Stimulated activated CD8-positive, alpha-beta memory T cell treated with anti-CD3 and anti-CD28 coated beads, Interleukin-7, amount 100 ng/mL, for 48 hours (primary cell): ENCODE measurements around the gene ARHGAP23.
"Not testable (repeated sequence)": the region's sequence is repeated elsewhere in the genome, so short reads cannot be mapped to it uniquely, and the experiment has no call there.

ENCODE experiments used
- DNase-seq, 2 donors: peaks; one replicate each; pipeline ENCODE4 v3.0.0-alpha.2; 2020; ENCODE audit warnings: low read depth in 1 of 2; ENCODE audit errors: extremely low read depth in 1 of 2

The ARHGAP23 gene

DNA sequence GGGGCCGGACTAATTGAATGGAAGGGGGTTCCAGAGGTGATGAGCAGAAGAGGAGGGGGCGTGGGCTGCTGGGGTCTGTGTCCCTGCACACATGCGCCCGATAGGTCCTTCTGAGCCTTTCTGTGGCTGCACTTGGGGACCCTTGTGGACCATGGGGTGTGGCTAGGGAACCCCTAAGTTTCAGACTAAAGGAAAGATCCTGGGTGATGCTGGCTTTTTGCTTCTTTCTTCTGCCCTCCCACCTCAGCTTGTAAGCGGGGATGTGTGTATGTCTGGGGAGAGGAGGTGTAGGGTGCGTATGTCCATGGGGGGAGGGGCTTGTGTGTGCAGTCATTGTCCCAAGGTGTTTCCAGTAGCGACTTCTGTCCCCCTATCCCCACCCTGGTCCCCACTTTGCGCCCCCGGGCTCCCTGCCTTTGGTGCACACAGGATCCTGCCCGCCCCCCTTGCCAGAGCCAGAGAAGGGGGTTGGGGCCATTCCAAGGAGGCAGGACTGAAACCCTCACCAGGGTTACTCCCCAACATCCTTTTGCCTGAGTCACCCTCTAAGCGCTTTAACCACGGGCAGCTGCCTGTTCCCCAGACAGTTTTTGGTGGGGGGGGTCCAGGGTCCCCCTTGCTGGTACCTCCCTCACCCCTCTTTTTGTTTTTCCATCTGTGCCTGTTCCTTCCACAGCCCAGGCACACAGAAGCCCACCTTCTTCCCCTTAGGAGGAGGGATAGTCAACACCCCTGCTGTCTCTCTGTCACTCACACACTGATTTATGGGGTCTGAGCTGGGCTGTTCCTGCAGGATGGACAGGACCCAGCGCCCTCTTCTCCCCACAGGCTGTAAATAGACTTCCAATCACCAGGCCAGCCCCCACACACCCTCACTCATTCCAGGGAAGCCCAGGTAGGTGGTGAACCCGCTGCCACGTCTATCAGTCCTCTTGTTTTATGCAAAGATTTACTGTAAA lies 83.2 kb downstream of the ARHGAP23 start:
- no peak for DNase-seq

DNA sequence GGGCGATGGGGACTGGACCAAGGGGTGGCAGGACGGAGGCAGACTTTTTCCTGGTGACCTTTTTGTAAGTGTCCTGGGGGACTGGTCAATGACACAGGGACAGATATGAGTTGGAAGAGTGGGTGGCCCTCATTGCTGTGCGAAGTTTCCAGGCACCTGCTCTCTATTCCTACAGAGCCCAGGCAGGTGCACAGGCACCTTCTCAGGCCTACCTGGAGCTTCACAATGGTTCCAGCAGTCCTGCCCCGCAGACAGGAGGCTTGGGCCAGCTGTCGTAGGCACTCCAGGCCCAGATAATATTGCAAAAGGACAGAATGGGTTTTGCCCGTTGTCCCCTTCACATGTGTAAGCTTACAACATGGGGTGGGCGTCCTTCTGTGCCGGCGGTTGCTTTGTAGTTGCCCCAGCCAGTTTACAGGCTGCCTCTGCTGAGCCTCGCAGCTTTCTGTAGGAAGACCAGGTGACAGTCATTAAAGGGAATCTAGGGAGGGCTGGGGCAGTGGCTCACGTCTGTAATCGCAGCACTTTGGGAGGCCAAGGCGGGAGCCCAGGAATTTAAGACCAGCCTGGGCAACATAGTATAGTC lies 84.3 kb downstream of the ARHGAP23 start:
- DNase-seq, result no peak

DNA sequence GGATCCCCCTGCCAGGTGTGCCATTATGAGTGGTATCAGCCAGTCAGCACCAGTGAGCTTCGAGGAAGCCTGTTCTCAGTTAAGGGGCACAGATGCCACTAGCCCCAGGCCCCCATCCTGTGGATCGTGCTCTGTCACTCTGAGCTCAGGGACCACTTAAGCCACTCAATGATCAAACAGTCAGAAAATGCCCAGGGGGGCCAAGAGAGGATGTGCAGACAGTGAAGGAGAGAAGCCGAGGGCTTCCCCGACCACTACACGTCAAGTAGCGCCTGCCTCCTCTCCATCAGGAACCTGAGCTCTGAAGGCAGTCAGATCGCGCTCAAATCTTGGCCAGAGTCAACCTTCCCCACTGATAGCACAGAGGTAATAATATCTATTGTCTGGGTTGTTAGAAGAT lies 98.3 kb downstream of the ARHGAP23 start:
- not testable (repeated sequence) for DNase-seq

- DNase-seq, result not testable (repeated sequence)
These were observed 99.9 kb downstream of the ARHGAP23 start for GRCh38 chr17:38528141-38528540.

- not testable (repeated sequence) for DNase-seq
These were observed 102.6 kb downstream of the ARHGAP23 start for GRCh38 chr17:38530856-38531255.

DNA sequence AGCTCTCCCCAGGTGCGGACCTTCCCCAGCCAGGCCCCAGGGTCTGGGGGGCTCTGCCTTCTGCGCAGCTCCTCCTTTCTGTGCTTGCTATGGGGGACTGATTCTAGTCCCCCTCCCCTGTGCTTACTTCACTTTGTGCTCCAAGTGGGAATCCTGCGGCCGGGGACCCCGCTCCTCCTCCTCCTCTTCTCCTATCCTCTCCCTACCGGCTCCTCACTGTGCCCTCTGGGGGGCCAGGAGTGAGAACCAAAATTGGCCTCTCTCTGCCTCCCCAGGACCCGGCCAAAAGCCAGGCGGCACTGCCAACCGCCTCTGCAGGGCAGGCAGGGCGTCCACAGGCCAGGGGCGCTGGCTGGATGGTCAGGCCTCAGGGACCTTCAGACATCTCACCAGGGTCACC lies 103.5 kb downstream of the ARHGAP23 start:
- DNase-seq, result not testable (repeated sequence)

- DNase-seq, result no peak
These were observed 104.2 kb downstream of the ARHGAP23 start for GRCh38 chr17:38532451-38532850.

- DNase-seq, result no peak
These were observed 105.0 kb downstream of the ARHGAP23 start for GRCh38 chr17:38533241-38533640.

GRCh38 chr17:38533866-38534497 lies 105.7 kb downstream of the ARHGAP23 start:
- no peak for DNase-seq

DNA sequence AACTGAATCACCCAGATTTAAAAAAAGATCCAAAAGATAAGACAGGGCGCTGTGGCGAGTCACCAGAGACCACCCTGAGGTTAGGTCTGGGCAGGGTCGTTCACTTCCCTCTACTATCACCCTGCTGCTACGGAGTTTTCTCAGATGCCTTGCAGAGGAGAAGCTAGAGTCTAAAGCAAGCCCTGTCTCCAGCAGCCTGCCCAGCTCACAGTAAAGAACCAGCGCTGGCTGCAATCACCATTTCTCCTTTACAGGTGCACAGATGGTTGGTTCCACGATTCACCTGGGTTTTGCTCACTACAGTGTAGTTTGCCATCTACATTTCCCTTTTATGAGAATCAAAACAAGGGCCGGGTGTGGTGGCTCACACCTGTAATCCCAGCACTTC lies 106.2 kb downstream of the ARHGAP23 start:
- DNase-seq, result no peak

GRCh38 chr17:38535886-38536285 lies 107.6 kb downstream of the ARHGAP23 start:
- DNase-seq, result no peak

DNA sequence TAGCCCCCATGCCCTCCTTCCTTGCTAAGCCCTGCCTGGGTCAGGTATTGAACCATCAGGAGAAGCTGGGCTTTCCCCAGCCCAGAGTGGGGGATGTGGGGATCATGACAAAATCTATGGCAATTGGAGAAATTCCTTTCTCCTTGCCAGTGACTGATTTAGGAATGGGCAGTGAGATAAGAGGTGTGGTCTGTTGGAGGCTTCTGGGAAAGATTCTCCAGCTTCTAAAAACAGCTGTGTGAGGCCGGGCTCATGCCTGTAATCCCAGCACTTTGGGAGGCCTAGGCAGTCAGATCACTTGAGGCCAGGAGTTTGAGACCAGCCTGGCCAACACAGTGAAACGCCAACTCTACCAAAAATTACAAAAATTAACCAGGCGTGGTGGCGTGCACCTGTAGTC lies 108.4 kb downstream of the ARHGAP23 start:
- no peak for DNase-seq

DNA sequence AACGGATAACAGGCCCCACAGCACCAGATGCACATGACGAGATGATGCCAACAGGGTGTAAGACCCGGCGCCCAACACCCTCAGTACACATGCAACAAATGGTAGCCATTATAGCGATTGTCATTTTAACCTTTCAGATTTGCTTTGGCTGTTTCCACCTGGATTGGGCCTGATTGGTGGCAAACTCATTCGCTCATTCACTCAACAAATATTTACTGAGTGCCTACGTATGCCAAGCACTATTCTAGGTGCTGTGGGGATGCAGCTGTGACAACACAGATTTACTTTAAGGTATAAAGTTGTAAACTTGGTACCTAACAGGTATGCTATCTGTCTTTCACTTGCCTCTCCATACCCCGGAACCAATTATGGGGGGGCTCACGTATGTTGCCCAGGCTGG lies 110.6 kb downstream of the ARHGAP23 start:
- DNase-seq, result no peak

GRCh38 chr17:38539386-38539785 lies 111.1 kb downstream of the ARHGAP23 start:
- DNase-seq, result no peak

DNA sequence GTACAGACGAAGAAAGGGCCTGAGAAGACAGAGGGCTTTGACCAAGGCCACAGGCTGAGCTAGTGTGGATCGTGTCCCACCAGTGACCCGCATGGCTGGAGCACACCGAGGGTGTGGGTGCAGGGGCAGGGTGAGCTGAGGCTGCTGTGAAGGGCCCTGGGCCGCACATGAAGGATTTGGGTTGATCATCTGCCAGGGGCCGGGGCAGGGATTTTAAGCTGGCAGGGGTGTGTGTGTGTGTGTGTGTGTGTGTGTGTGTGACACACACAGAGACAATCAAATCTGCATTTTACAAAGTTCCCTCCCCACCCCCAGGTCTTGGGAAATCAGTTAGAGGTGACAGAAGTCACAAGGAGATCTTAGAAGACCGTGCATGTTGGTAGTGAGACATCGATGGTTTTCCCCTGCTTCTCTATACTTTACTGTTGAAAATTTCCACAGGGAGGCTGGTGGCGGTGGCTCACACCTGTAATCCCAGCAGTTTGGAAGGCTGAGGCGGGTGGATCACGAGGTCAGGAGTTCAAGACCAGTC lies 112.3 kb downstream of the ARHGAP23 start:
- DNase-seq, result no peak

DNA sequence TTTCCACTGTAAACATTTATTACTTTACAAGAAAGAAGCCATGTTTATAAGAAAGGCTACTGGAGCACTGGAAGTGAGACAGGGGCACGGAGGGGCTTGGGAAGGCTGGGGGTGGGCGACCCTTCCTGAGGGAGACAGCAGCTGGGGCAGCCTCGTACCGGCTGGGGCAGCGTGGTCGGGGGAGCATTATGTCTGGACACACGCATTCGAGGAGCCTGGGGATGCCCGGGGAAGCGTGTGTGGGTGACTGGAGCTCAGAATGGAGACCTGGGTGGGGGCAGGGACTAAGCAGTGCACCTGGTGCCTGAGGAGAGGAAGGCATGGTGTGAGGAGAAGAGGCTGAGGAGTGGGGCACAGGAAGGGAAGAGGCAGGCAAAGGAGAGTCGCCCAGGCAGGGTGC lies 113.0 kb downstream of the ARHGAP23 start:
- DNase-seq, result no peak

- no peak for DNase-seq
These were observed 114.0 kb downstream of the ARHGAP23 start for GRCh38 chr17:38542286-38542685.

DNA sequence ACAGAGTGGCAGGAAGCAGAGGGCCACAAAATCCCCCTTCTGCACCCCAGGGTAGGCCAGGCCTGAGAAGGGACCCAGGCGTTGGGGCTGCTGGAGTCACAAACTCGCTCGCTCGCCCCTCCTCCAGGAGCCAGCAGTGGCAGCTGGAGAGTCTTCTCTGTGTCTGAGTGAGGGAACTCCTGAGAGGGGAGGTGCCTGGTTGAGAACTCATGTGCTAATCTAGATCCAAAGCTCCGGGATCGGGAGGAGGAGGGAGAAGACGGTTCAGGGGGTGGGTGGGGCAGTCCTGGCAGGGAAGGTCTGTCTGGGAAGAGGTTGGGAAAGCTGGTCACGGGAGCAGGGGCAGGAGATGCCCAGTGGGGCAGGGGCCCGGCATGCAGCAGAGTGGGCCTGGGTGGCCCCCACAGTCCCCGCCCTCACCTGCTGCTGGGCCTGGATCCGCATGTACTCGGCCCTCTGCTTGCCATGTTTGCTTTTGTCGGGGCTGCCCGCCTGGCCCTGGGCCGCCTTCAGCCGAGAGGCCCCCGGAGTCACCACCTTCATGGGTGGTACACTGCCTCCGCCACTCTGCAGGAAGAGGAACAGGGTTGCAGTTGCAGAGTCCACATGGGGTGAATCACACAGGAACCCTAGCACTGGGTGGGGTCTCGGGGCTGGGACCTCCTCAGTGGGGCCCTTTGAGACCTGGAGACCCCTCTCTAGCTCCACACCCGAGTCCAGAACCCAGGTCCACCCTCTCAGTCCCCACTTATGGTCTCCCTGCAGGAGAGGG lies 115.3 kb downstream of the ARHGAP23 start:
- DNase-seq, result no peak

DNA sequence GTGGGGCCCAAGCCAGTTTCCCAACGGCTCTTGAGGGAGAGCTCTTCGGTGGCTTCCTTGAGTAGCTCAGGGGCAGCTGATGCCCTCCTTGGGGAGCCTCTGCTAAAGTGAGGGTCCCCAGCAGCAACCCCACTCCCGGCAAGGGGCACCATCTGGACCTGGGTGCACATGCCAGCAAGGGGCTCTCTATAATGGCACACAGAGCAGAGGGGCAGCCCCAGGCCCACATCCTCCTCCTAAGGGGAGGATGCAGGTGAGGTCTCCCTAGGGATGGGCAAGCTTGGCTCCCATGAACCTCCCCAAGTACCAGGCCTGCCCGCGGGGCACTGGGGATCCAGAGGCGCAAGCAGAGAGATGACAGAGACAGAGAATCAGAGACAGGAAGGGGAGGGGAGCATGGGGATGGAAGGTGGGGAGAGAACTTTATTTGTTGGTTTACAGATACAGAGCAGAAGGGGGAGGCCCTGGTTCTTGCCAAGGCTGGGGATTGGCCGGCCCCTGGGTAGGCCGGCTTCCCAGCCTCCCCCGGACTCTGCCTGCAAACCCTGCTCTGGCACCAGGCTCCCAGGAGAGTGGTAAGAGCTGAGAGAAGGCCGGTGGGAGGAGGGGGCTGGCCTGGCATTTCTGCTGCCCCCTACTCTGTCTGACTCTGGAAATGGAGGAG lies 116.0 kb downstream of the ARHGAP23 start:
- DNase-seq, result no peak

DNA sequence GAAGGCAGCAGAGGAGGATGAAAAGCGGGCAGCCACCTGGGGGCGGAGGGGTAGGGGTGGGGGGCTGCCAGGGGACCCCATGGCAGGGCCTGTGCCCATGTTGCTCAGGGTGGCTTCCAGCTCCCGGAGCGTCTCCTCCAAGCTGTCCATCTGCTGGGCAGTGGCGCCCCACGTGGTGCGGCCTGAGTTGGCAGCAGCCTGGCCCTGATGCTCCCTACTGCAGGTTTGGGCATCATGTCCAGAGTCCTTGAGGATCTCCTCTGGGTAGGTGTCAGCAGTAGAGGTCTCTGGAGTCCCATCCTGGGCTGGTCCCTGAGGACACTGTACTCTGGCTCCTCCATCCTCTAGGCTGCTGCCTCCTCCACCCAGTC lies 116.6 kb downstream of the ARHGAP23 start:
- DNase-seq, result no peak
